ENCODE results near the gene FKBP15. TPM values are rescaled to one million over a fixed set of nuclear protein-coding genes. Genes with fewer than 3 reads are reported as not detected.

FKBP15 gene
- total and polyA plus RNA-seq, 2 experiments from 2014 or later, result 7.9 to 14.9 TPM

- TF ChIP-seq ZNF462 (CRISPR knock-in tag; IDR thresholded peaks at IDR 0.05), result no peak
- no peak for TF ChIP-seq EZH2phosphoT487 (IDR thresholded peaks at IDR 0.05; ENCODE audit: unreplicated experiment)
- TF ChIP-seq NANOG (IDR thresholded peaks at IDR 0.05; ENCODE audit: borderline replicate concordance), result no peak
- TF ChIP-seq ZNF114 (CRISPR knock-in tag; IDR thresholded peaks at IDR 0.05), result no peak
- TF ChIP-seq CREB1 (CRISPR knock-in tag; IDR thresholded peaks at IDR 0.05; ENCODE audit: low read depth), result no peak
- no peak for TF ChIP-seq CTCF (conservative IDR thresholded peaks at IDR 0.05; ENCODE audit: low read depth in 2 of 2)
Observed at GRCh38 chr9:113231701-113232100, 10.6 kb upstream of the FKBP15 start (continued).

- Histone ChIP-seq H3K9me2 (ENCODE audit: insufficient read depth) (no peaks in the 10 kb centered on the region), H3K4me2 (no peak overlapping the region), H3K36me3 (ENCODE audit: insufficient read depth) (no peaks in the 10 kb centered on the region), H3K27ac (ENCODE audit: low read depth) (no peak overlapping the region), H3K79me2 (replicated peaks; ENCODE audit: insufficient read depth) (peaks cover 18% of the 10 kb centered on the region), H2AFZ (no peak overlapping the region), H4K20me1 (replicated peaks; ENCODE audit: insufficient read depth) (peaks cover 4% of the 10 kb centered on the region), H3K4me3 (no peak overlapping the region), H3K4me1 (ENCODE audit: insufficient read depth) (no peaks in the 10 kb centered on the region), H3K27me3 (ENCODE audit: insufficient read depth) (no peaks in the 10 kb centered on the region), H3F3A (replicated peaks; ENCODE audit: low read depth) (no peaks in the 10 kb centered on the region)
- H3K27ac Mint-ChIP-seq, result no peak overlapping the region
- no peaks in the 10 kb centered on the region for H3K9me3 Mint-ChIP-seq
- DNase-seq (ENCODE audit: low spot score) (no peak), ATAC-seq (no peak)
- no peaks in the 10 kb centered on the region; the same call in 2 of the 3 replicates for H3K4me1 Mint-ChIP-seq
- no peaks in the 10 kb centered on the region for H3K27me3 Mint-ChIP-seq (ENCODE audit: insufficient read depth, low read depth, poor library complexity)
- no peaks in the 10 kb centered on the region for H3K36me3 Mint-ChIP-seq (ENCODE audit: low read depth)
- no peak overlapping the region for H3K4me3 Mint-ChIP-seq
- TF ChIP-seq JUNB (IDR thresholded peaks at IDR 0.05; ENCODE audit: unreplicated experiment) (no peak), ETS1 (IDR thresholded peaks at IDR 0.05) (no peak), EZH2 (IDR thresholded peaks at IDR 0.05; ENCODE audit: low read depth, unreplicated experiment) (no peak), EZH2phosphoT487 (IDR thresholded peaks at IDR 0.05; ENCODE audit: unreplicated experiment) (no peak), ZNF331 (CRISPR knock-in tag; IDR thresholded peaks at IDR 0.05; ENCODE audit: low read depth) (no peak), CTCF (conservative IDR thresholded peaks at IDR 0.05; ENCODE audit: low read depth in 2 of 2) (no peak), POLR2AphosphoS5 (IDR thresholded peaks at IDR 0.05; ENCODE audit: low read depth) (no peak), ZNF114 (CRISPR knock-in tag; IDR thresholded peaks at IDR 0.05) (no peak), STAT1 (IDR thresholded peaks at IDR 0.05; ENCODE audit: unreplicated experiment) (no peak), CREB1 (CRISPR knock-in tag; IDR thresholded peaks at IDR 0.05; ENCODE audit: low read depth) (no peak), NANOG (IDR thresholded peaks at IDR 0.05; ENCODE audit: borderline replicate concordance) (no peak)
Observed at GRCh38 chr9:113228130-113228665, 7.1 kb upstream of the FKBP15 start.

All from GM23338 (cell line).